ENCODE data around the gene TH. TPM values are rescaled to one million over a fixed set of nuclear protein-coding genes. Genes with fewer than 3 reads are reported as not detected.

Gene TH
- polyA plus RNA-seq, 1 of the 3 experiments (the other 2 are of a cell fraction), result not detected

- no peak for TF ChIP-seq REST (IDR thresholded peaks at IDR 0.05; ENCODE audit: low read depth, low read length)
Measured at GRCh38 chr11:2207773-2208621, 36.4 kb upstream of the TH start (continued).

GRCh38 chr11:2207212-2207611, 35.6 kb upstream of the TH start:
- ChIA-PET POLR2A (no interaction called here), CTCF (interaction anchor here (0.8 to 4.4 kb wide), 4 partner anchors 9 to 324 kb away, joined by 3 to 38 read pairs (median 13); no protein-coding TSS in a partner anchor)
- H3K27ac ChIP-seq (ENCODE audit: low read depth in 2 of 2, low read length in 1 of 2), result no peak overlapping the region
- no peak overlapping the region for H2AFZ ChIP-seq (ENCODE audit: low read depth)
- TF ChIP-seq RXRA (IDR thresholded peaks at IDR 0.05; ENCODE audit: borderline replicate concordance, low read depth), result no peak
- no peak for TF ChIP-seq TCF12 (IDR thresholded peaks at IDR 0.05)
- TF ChIP-seq USF1 (IDR thresholded peaks at IDR 0.05; ENCODE audit: borderline replicate concordance, low read depth), result no peak
- TF ChIP-seq, protein P1, sequence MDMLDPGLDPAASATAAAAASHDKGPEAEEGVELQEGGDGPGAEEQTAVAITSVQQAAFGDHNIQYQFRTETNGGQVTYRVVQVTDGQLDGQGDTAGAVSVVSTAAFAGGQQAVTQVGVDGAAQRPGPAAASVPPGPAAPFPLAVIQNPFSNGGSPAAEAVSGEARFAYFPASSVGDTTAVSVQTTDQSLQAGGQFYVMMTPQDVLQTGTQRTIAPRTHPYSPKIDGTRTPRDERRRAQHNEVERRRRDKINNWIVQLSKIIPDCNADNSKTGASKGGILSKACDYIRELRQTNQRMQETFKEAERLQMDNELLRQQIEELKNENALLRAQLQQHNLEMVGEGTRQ (IDR thresholded peaks at IDR 0.05; ENCODE audit: borderline replicate concordance, low read depth, low read length), result no peak
- no peak for TF ChIP-seq POLR2AphosphoS5 (IDR thresholded peaks at IDR 0.05; ENCODE audit: low read depth, low read length)
- no peak for TF ChIP-seq GABPA (IDR thresholded peaks at IDR 0.05; ENCODE audit: low read depth)
- no peak for TF ChIP-seq CHD2 (IDR thresholded peaks at IDR 0.05; ENCODE audit: low read length, partially characterized antibody)
- TF ChIP-seq MEF2A (IDR thresholded peaks at IDR 0.05; ENCODE audit: borderline replicate concordance, low read depth), result no peak
- no peak for TF ChIP-seq YY1 (IDR thresholded peaks at IDR 0.05; ENCODE audit: low read depth)
- TF ChIP-seq FOXJ3 (CRISPR knock-in tag; IDR thresholded peaks at IDR 0.05), result no peak
- WGBS (ENCODE audit: low lambda C conversion rate), result 63% methylated on average over 6 of the region's 11 CpGs
- H3K79me2 ChIP-seq (ENCODE audit: insufficient read depth), result no peaks in the 10 kb centered on the region
- no peak overlapping the region for H3K9ac ChIP-seq
- no peak overlapping the region for H3K4me3 ChIP-seq (ENCODE audit: low read depth in 2 of 2, low read length in 1 of 2)
- H3K27me3 ChIP-seq (ENCODE audit: insufficient read depth), result no peaks in the 10 kb centered on the region
- H3K4me2 ChIP-seq, result no peak overlapping the region
- H3K4me1 ChIP-seq (ENCODE audit: control insufficient read depth in 1 of 2, insufficient read depth in 2 of 2, low read depth in 1 of 2, low read length in 1 of 2), result peaks cover 0 to 14% of the 10 kb centered on the region in 2 experiments; a peak in 1 of 4 replicates
- no peaks in the 10 kb centered on the region for H3K9me2 ChIP-seq
- no peaks in the 10 kb centered on the region for H3F3A ChIP-seq (replicated peaks; ENCODE audit: insufficient read depth)
- H3K36me3 ChIP-seq (replicated peaks in 1 of 2; ENCODE audit: control insufficient read depth in 1 of 2, insufficient read depth in 2 of 2, low read length in 1 of 2), result no peaks in the 10 kb centered on the region
- no peak for DNase-seq
- H4K20me1 ChIP-seq (ENCODE audit: insufficient read depth), result no peaks in the 10 kb centered on the region
- no peaks in the 10 kb centered on the region for H3K9me3 ChIP-seq
